Measurements from ENCODE around the gene IKZF4.
"Not testable (repeated sequence)": the region's sequence is repeated elsewhere in the genome, so short reads cannot be mapped to it uniquely, and the experiment has no call there.

The IKZF4 gene

GRCh38 chr12:56040151-56040550, 19.3 kb downstream of the IKZF4 start:
- H3K79me2 ChIP-seq (ENCODE audit: insufficient read depth, low read length), result peaks cover 30% of the 10 kb centered on the region
- H3K4me3 ChIP-seq (ENCODE audit: low read length, poor library complexity, severe bottlenecking), result no peak overlapping the region
- no peak overlapping the region for H2AFZ ChIP-seq (ENCODE audit: low read length)
- no peaks in the 10 kb centered on the region for H3K9me3 ChIP-seq (ENCODE audit: insufficient read depth, low read depth, low read length)
- H3K36me3 ChIP-seq (ENCODE audit: insufficient read depth, low read length), result peaks cover 19% of the 10 kb centered on the region
- peaks cover 3% of the 10 kb centered on the region; the same call in 1 of the 2 replicates for H3F3A ChIP-seq (ENCODE audit: low read depth)
- H3K9me2 ChIP-seq (replicated peaks; ENCODE audit: low read depth, low read length), result no peaks in the 10 kb centered on the region
- H3K4me1 ChIP-seq (ENCODE audit: insufficient read depth, low read length, poor library complexity, severe bottlenecking), result peaks cover 24% of the 10 kb centered on the region
- TF ChIP-seq EZH2phosphoT487 (IDR thresholded peaks at IDR 0.05; ENCODE audit: borderline replicate concordance), result no peak
- TF ChIP-seq, protein P1, sequence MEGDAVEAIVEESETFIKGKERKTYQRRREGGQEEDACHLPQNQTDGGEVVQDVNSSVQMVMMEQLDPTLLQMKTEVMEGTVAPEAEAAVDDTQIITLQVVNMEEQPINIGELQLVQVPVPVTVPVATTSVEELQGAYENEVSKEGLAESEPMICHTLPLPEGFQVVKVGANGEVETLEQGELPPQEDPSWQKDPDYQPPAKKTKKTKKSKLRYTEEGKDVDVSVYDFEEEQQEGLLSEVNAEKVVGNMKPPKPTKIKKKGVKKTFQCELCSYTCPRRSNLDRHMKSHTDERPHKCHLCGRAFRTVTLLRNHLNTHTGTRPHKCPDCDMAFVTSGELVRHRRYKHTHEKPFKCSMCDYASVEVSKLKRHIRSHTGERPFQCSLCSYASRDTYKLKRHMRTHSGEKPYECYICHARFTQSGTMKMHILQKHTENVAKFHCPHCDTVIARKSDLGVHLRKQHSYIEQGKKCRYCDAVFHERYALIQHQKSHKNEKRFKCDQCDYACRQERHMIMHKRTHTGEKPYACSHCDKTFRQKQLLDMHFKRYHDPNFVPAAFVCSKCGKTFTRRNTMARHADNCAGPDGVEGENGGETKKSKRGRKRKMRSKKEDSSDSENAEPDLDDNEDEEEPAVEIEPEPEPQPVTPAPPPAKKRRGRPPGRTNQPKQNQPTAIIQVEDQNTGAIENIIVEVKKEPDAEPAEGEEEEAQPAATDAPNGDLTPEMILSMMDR (conservative IDR thresholded peaks at IDR 0.05; ENCODE audit: low read length), result no peak
- H4K20me1 ChIP-seq (ENCODE audit: insufficient read depth, low read length, poor library complexity, severe bottlenecking), result peaks cover 24% of the 10 kb centered on the region
- H3K4me2 ChIP-seq (ENCODE audit: low read depth, low read length, poor library complexity, severe bottlenecking), result no peak overlapping the region
- H3K27me3 ChIP-seq (ENCODE audit: insufficient read depth, low read length, poor library complexity, severe bottlenecking), result no peaks in the 10 kb centered on the region
- no peak overlapping the region for H3K9ac ChIP-seq (ENCODE audit: low read depth, low read length, poor library complexity, severe bottlenecking)

DNA sequence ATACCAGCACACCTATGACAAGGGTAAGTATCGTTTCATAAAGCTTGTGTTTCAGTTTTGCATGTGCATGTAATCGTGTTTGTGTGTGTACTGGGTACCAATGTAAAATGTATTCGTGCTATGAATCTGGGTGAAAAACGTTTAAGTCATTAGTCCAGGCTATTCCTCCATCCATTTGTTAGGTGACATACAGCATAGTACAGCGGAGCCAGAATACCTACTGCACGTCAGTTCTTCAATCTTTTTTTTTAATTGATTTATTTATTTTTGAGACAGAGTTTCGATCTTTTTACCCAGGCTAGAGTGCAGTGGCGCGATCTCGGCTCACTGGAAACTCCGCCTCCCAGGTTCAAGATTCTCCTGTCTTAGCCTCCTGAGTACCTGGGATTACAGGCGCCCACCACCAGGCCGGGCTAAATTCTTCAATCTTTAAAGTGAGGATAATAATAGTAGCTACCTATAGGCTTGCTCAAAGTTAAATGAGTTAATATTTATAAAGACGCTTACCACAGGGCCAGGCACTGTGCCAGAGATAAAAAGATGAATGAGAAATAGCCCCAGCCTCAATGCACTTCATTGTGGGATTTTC, 20.2 kb downstream of the IKZF4 start:
- H2AFZ ChIP-seq (ENCODE audit: low read length), result peak overlapping the region; percentile 79

DNA sequence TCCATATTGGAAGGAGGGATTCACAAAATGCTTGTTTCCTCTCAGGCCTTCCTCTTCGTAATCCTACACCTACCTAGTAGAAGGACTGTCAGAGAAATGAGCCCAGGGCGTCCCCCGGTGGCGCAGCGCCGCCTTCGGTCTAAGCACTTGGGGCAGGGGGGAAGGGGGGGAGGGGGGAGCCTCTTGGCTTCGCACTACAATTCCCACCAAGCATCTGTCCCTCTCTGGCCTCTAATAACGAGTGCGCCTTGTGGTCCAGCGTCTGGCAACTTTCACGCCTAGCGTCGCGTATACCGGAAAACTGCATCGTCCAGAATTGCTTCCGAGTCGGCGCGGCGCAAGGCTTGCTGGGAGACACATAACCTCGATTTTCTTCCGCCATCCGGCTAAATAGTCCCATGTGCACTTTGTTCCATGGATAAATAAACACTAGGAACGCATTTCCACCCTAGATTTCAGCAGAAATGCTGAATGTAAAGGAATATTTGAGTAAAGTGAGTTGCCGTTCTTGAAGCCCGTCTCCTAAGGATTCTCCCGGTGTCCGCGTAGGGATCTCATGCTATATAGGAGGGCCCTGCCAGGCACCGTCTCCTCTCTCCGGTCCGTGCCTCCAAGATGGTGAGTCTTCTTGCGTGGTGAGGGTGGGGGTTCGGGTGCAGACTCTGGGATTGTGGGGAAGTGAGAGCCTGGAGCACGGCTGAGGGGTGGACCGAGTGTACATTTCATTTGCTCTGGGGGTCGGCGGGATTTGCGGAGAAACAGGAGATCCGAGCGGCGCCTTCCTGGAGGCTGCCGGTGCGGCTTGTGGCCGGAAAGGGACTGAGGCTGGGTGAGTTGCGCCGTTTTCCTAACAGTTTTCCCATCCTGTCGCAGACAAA, 20.9 kb downstream of the IKZF4 start, which contains the start of gene RPS26:
TSS of gene RPS26 (plus strand) at position 367 of the 878 bp plus-strand sequence. CDS start at position 616, 249 bp downstream.
- no peaks in the 10 kb centered on the region for H3K9me2 ChIP-seq (replicated peaks; ENCODE audit: low read depth, low read length)
- peak within 1 kb of the TSS; percentile 100 for H3K4me2 ChIP-seq (ENCODE audit: low read depth, low read length, poor library complexity, severe bottlenecking)
- peaks cover 24% of the 10 kb centered on the region for H4K20me1 ChIP-seq (ENCODE audit: insufficient read depth, low read length, poor library complexity, severe bottlenecking)
- H3K4me1 ChIP-seq (ENCODE audit: insufficient read depth, low read length, poor library complexity, severe bottlenecking), result peaks cover 24% of the 10 kb centered on the region
- no peaks in the 10 kb centered on the region for H3K9me3 ChIP-seq (ENCODE audit: insufficient read depth, low read depth, low read length)
- H3K9ac ChIP-seq (ENCODE audit: low read depth, low read length, poor library complexity, severe bottlenecking), result peak within 1 kb of the TSS; percentile 82
- peaks cover 26% of the 10 kb centered on the region for H3K36me3 ChIP-seq (ENCODE audit: insufficient read depth, low read length)
- H3K4me3 ChIP-seq (ENCODE audit: low read length, poor library complexity, severe bottlenecking), result peak within 1 kb of the TSS; percentile 80
- H3F3A ChIP-seq (ENCODE audit: low read depth), result peaks cover 13% of the 10 kb centered on the region; the same call in 1 of the 2 replicates
- peaks cover 35% of the 10 kb centered on the region for H3K79me2 ChIP-seq (ENCODE audit: insufficient read depth, low read length)
- no peak for TF ChIP-seq EZH2phosphoT487 (IDR thresholded peaks at IDR 0.05; ENCODE audit: borderline replicate concordance)
- TF ChIP-seq, protein P1 (conservative IDR thresholded peaks at IDR 0.05; ENCODE audit: low read length), result peak; percentile 59
- H3K27me3 ChIP-seq (ENCODE audit: insufficient read depth, low read length, poor library complexity, severe bottlenecking), result no peaks in the 10 kb centered on the region
- H2AFZ ChIP-seq (ENCODE audit: low read length), result peak within 1 kb of the TSS; percentile 92

More for the DNA sequence above, 20.2 kb downstream of the IKZF4 start:
- Histone ChIP-seq H3K9me2 (replicated peaks; ENCODE audit: low read depth, low read length) (no peaks in the 10 kb centered on the region), H3K4me2 (ENCODE audit: low read depth, low read length, poor library complexity, severe bottlenecking) (peak overlapping the region; percentile 79), H3K79me2 (ENCODE audit: insufficient read depth, low read length) (peaks cover 35% of the 10 kb centered on the region), H4K20me1 (ENCODE audit: insufficient read depth, low read length, poor library complexity, severe bottlenecking) (peaks cover 24% of the 10 kb centered on the region), H3K4me3 (ENCODE audit: low read length, poor library complexity, severe bottlenecking) (peak overlapping the region; percentile 66), H3K36me3 (ENCODE audit: insufficient read depth, low read length) (peaks cover 26% of the 10 kb centered on the region), H3K4me1 (ENCODE audit: insufficient read depth, low read length, poor library complexity, severe bottlenecking) (peaks cover 24% of the 10 kb centered on the region), H3K27me3 (ENCODE audit: insufficient read depth, low read length, poor library complexity, severe bottlenecking) (no peaks in the 10 kb centered on the region), H3K9ac (ENCODE audit: low read depth, low read length, poor library complexity, severe bottlenecking) (peak overlapping the region; percentile 72), H3F3A (ENCODE audit: low read depth) (peaks cover 8% of the 10 kb centered on the region; the same call in 1 of the 2 replicates), H3K9me3 (ENCODE audit: insufficient read depth, low read depth, low read length) (no peaks in the 10 kb centered on the region)
- TF ChIP-seq, protein P1 (conservative IDR thresholded peaks at IDR 0.05; ENCODE audit: low read length), result no peak
- TF ChIP-seq EZH2phosphoT487 (IDR thresholded peaks at IDR 0.05; ENCODE audit: borderline replicate concordance), result no peak

DNA sequence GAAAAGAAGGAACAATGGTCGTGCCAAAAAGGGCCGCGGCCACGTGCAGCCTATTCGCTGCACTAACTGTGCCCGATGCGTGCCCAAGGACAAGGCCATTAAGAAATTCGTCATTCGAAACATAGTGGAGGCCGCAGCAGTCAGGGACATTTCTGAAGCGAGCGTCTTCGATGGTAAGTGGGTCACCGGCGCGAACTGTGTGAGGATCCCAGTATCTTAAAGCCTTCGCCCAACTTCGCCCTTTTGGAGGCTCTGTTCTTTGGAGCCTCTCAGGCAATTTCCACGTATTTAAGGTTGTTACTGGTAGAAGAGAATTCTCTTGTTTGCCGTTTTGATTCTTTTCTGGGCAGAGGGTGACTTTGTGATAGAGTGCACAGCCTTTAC, 21.6 kb downstream of the IKZF4 start:
- not testable (repeated sequence) for H3K27me3 ChIP-seq (ENCODE audit: insufficient read depth, low read length, poor library complexity, severe bottlenecking); H2AFZ ChIP-seq (ENCODE audit: low read length); H3K9me2 ChIP-seq (replicated peaks; ENCODE audit: low read depth, low read length); H3K9me3 ChIP-seq (ENCODE audit: insufficient read depth, low read depth, low read length)
- Histone ChIP-seq H3K4me2 (ENCODE audit: low read depth, low read length, poor library complexity, severe bottlenecking) (peak overlapping the region; percentile 100), H3K9ac (ENCODE audit: low read depth, low read length, poor library complexity, severe bottlenecking) (peak overlapping the region; percentile 82), H3K4me3 (ENCODE audit: low read length, poor library complexity, severe bottlenecking) (peak overlapping the region; percentile 80), H3K4me1 (ENCODE audit: insufficient read depth, low read length, poor library complexity, severe bottlenecking) (peaks cover 20% of the 10 kb centered on the region), H4K20me1 (ENCODE audit: insufficient read depth, low read length, poor library complexity, severe bottlenecking) (peaks cover 24% of the 10 kb centered on the region), H3K79me2 (ENCODE audit: insufficient read depth, low read length) (peaks cover 35% of the 10 kb centered on the region), H3K36me3 (ENCODE audit: insufficient read depth, low read length) (peaks cover 26% of the 10 kb centered on the region), H3F3A (ENCODE audit: low read depth) (peaks cover 13% of the 10 kb centered on the region; the same call in 1 of the 2 replicates)

All from Loucy (cell line).